OCI-LY3 (cell line): ENCODE measurements around the gene GID4.

Experiments used
- H2AFZ ChIP-seq: fragments of 200-600, 300-600 bp; shearing (Covaris generic); 2 replicates; pipeline ENCODE4 v1.6.0; 2014; ENCODE audit warnings: antibody characterized with exemption, low read depth, low read length
- H3K27ac ChIP-seq: fragments of 200-600, 300-600 bp; sonication (generic); 2 replicates; pipeline ENCODE4 v1.5.1; 2014; ENCODE audit warnings: mild to moderate bottlenecking, low read length, moderate library complexity, mixed read lengths
- H3K27me3 ChIP-seq: fragments of 200-600, 300-600 bp; sonication (generic); 2 replicates; pipeline ENCODE4 v1.6.1; 2014; ENCODE audit warnings: low read depth, low read length, mixed read lengths
- H3K36me3 ChIP-seq: fragments of 200-600, 300-600 bp; sonication (generic); replicated peaks from 2 replicates; pipeline ENCODE3; 2014; ENCODE audit warnings: low read depth, low read length, mixed read lengths
- H3K4me1 ChIP-seq: fragments of 300-600, 200-600 bp; sonication (generic); 2 replicates; pipeline ENCODE4 v1.6.1; 2014; ENCODE audit warnings: low read length, mixed read lengths
- H3K4me2 ChIP-seq: fragments of 200-600, 300-600 bp; sonication (generic); 2 replicates; pipeline ENCODE4 v1.6.1; 2014; ENCODE audit warnings: low read length, mixed read lengths
- H3K4me3 ChIP-seq: fragments of 300-600, 200-600 bp; sonication (generic); 2 replicates; pipeline ENCODE4 v1.5.1; 2014; ENCODE audit warnings: antibody characterized with exemption, mild to moderate bottlenecking, low read length, moderate library complexity
- H3K79me2 ChIP-seq: fragments of 300-600, 200-600 bp; shearing (Covaris generic); 2 replicates; pipeline ENCODE4 v1.6.1; 2014; ENCODE audit warnings: mild to moderate bottlenecking, low read length, mixed read lengths
- H3K9ac ChIP-seq: fragments of 300-600, 200-600 bp; shearing (Covaris generic); 2 replicates; pipeline ENCODE4 v1.6.0; 2014; ENCODE audit warnings: mild to moderate bottlenecking, low read length, moderate library complexity
- H3K9me3 ChIP-seq: fragments of 200-600, 300-600 bp; shearing (Covaris generic); 2 replicates; pipeline ENCODE4 v1.6.1; 2014; ENCODE audit warnings: low read length, mixed read lengths; ENCODE audit not compliant: insufficient read depth
- H4K20me1 ChIP-seq: fragments of 200-600, 300-600 bp; sonication (generic); 2 replicates; pipeline ENCODE4 v1.6.1; 2016; ENCODE audit warnings: low read length, mixed read lengths; ENCODE audit not compliant: insufficient read depth
- EZH2phosphoT487 ChIP-seq: fragments of 200-600 bp; shearing (Covaris generic); IDR thresholded peaks from 2 replicates; pipeline ENCODE4 v1.6.1; 2018; ENCODE audit warnings: antibody characterized with exemption, mixed run types, low read depth
- TF ChIP-seq, protein P1 (sequence below): fragments of 200-600, 300-600 bp; sonication (generic); IDR thresholded peaks from 2 replicates; pipeline ENCODE4 v1.5.1; 2014; ENCODE audit warnings: antibody characterized with exemption, low read length, low read depth

Gene GID4

DNA sequence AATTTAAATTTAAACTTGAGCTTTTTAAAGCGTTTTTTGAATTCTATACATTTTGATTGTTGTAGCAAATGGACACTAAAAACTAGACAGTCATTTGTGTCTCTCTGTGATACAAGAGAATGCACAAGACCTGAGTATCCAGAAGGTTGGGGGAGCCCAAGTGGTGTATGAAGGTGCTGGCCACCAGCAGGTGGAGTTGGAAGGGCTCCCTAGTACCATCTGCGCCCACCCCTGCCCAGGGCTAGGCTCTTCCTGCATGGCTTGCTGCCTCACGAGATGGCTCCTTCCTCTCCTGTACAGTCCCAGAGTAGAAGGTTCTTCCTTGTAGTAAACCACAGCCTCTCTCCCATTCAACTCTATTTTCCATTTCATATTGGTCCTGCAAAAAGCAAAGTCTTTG lies 17.0 kb downstream of the GID4 start:
- no peaks in the 10 kb centered on the region for H4K20me1 ChIP-seq
- H3K4me3 ChIP-seq, result no peak overlapping the region
- H3K9ac ChIP-seq, result no peak overlapping the region
- no peaks in the 10 kb centered on the region for H3K79me2 ChIP-seq
- TF ChIP-seq EZH2phosphoT487, result no peak
- TF ChIP-seq, protein P1, sequence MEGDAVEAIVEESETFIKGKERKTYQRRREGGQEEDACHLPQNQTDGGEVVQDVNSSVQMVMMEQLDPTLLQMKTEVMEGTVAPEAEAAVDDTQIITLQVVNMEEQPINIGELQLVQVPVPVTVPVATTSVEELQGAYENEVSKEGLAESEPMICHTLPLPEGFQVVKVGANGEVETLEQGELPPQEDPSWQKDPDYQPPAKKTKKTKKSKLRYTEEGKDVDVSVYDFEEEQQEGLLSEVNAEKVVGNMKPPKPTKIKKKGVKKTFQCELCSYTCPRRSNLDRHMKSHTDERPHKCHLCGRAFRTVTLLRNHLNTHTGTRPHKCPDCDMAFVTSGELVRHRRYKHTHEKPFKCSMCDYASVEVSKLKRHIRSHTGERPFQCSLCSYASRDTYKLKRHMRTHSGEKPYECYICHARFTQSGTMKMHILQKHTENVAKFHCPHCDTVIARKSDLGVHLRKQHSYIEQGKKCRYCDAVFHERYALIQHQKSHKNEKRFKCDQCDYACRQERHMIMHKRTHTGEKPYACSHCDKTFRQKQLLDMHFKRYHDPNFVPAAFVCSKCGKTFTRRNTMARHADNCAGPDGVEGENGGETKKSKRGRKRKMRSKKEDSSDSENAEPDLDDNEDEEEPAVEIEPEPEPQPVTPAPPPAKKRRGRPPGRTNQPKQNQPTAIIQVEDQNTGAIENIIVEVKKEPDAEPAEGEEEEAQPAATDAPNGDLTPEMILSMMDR, result no peak
- H3K4me1 ChIP-seq, result no peaks in the 10 kb centered on the region
- H3K4me2 ChIP-seq, result no peak overlapping the region
- H3K36me3 ChIP-seq, result no peaks in the 10 kb centered on the region
- H3K27me3 ChIP-seq, result no peaks in the 10 kb centered on the region
- H3K9me3 ChIP-seq, result no peaks in the 10 kb centered on the region
- H3K27ac ChIP-seq, result no peak overlapping the region
- H2AFZ ChIP-seq, result no peak overlapping the region

DNA sequence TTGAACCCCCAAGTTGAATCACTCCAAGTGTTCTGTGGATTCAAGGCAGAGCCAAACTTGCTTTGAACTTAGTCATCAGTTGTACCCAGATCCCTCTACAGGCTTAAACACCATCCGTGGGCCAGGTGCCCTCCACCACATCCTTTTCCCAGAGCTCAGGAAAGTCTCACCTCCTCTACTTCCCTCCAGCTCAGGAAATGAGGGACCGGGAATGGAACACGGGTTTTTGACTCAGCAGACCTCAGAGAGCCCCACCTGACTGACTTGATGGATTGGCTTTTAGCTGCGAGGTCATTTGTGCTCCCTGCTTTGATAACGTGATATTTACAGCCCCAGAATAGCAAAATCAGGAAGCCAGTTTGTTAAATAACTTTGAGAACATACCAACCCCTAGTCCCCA lies 20.1 kb downstream of the GID4 start:
- Histone ChIP-seq H3K4me2 (no peak overlapping the region), H3K79me2 (no peaks in the 10 kb centered on the region), H3K36me3 (no peaks in the 10 kb centered on the region), H3K4me3 (no peak overlapping the region), H2AFZ (no peak overlapping the region), H4K20me1 (no peaks in the 10 kb centered on the region), H3K9me3 (no peaks in the 10 kb centered on the region), H3K4me1 (no peaks in the 10 kb centered on the region), H3K27ac (no peak overlapping the region), H3K27me3 (no peaks in the 10 kb centered on the region), H3K9ac (no peak overlapping the region)
- TF ChIP-seq, protein P1, result no peak
- no peak for TF ChIP-seq EZH2phosphoT487

DNA sequence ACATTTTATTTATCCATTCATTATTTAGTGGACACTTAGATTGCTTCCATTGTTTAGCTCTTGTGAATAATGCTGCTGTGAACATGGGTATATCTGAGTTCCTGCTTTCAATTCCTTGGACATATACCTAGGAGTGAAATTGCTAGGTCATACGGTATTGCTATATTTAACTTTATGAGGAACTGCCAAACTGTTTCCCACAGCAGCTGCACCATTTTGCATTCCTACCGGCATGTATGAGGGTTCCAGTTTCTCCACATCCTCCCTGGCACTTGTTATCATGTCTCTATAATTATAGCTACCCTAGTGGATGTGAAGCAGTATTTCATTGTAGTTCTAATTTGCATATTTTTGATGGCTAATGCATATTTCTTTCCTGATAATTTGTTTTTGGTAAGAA lies 24.8 kb downstream of the GID4 start:
- H3K79me2 ChIP-seq, result no peaks in the 10 kb centered on the region
- no peak overlapping the region for H2AFZ ChIP-seq
- no peaks in the 10 kb centered on the region for H3K27me3 ChIP-seq
- TF ChIP-seq, protein P1, result no peak
- H4K20me1 ChIP-seq, result no peaks in the 10 kb centered on the region
- no peaks in the 10 kb centered on the region for H3K36me3 ChIP-seq
- H3K4me1 ChIP-seq, result no peaks in the 10 kb centered on the region
- no peak overlapping the region for H3K27ac ChIP-seq
- no peak overlapping the region for H3K9ac ChIP-seq
- H3K4me3 ChIP-seq, result no peak overlapping the region
- H3K9me3 ChIP-seq, result no peaks in the 10 kb centered on the region
- H3K4me2 ChIP-seq, result no peak overlapping the region

DNA sequence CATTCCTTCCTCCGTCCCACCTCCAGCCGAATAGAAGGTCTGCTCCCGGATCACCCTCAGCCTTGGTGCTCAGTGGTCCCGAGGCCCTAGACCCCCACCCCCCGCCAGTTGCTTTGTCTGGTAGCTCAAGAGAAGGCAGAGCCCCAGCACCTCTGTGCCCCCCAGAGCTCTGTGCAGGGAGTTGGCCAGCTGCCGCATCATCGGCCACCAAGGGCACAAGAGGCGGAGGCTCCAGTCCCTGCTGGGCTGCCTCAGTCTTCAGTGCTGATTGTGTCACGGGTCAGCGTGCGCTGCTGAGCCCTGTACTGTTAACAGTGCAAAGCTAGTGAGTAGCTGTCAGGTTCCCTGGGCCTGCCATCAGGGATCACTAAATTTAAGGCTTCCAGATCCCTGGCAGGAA lies 26.3 kb downstream of the GID4 start:
- Histone ChIP-seq H3K4me2 (no peak overlapping the region), H3K27ac (no peak overlapping the region), H3K9ac (no peak overlapping the region), H3K79me2 (no peaks in the 10 kb centered on the region), H3K27me3 (no peaks in the 10 kb centered on the region), H2AFZ (no peak overlapping the region), H4K20me1 (no peaks in the 10 kb centered on the region), H3K4me1 (no peaks in the 10 kb centered on the region), H3K9me3 (no peaks in the 10 kb centered on the region), H3K4me3 (no peak overlapping the region), H3K36me3 (no peaks in the 10 kb centered on the region)
- no peak for TF ChIP-seq EZH2phosphoT487
- TF ChIP-seq, protein P1, result no peak
